KMS-11 (cell line): ENCODE measurements around the gene DYRK1A.

ENCODE experiments used
- H2AFZ ChIP-seq: fragments of 200-600 bp; sonication (generic); 2 replicates; pipeline ENCODE4 v1.6.1; 2016; ENCODE audit warnings: antibody characterized with exemption, mixed run types, low read depth
- H3K27ac ChIP-seq: fragments of 200-600 bp; sonication (generic); 2 replicates; pipeline ENCODE4 v1.6.1; 2016; ENCODE audit warnings: mild to moderate bottlenecking, mixed run types
- H3K27me3 ChIP-seq: fragments of 200-600 bp; sonication (generic); 2 replicates; pipeline ENCODE4 v1.6.1; 2017; ENCODE audit warnings: mild to moderate bottlenecking, low read depth, mixed run types, moderate library complexity; ENCODE audit not compliant: insufficient read depth
- H3K36me3 ChIP-seq: fragments of 200-600 bp; sonication (generic); 2 replicates; pipeline ENCODE4 v1.6.1; 2017; ENCODE audit warnings: mild to moderate bottlenecking, mixed run types; ENCODE audit not compliant: insufficient read depth
- H3K4me1 ChIP-seq: fragments of 200-600 bp; sonication (generic); 2 replicates; pipeline ENCODE4 v1.6.1; 2016; ENCODE audit warnings: mild to moderate bottlenecking, low read depth, mixed run types; ENCODE audit not compliant: poor library complexity, severe bottlenecking
- H3K4me2 ChIP-seq: fragments of 200-600 bp; sonication (generic); 2 replicates; pipeline ENCODE4 v1.7.0; 2016; ENCODE audit warnings: mild to moderate bottlenecking, mixed run types
- H3K4me3 ChIP-seq: fragments of 200-600 bp; sonication (generic); IDR thresholded peaks from 2 replicates; pipeline ENCODE4 v1.6.1; 2017; ENCODE audit warnings: low read depth, low read length, mixed read lengths; ENCODE audit not compliant: insufficient read depth
- H3K79me2 ChIP-seq: fragments of 200-600 bp; sonication (generic); 2 replicates; pipeline ENCODE4 v1.6.1; 2016; ENCODE audit warnings: low read depth, mixed run types; ENCODE audit not compliant: insufficient read depth
- H3K9ac ChIP-seq: fragments of 200-600 bp; sonication (generic); 2 replicates; pipeline ENCODE4 v1.6.1; 2016; ENCODE audit warnings: mild to moderate bottlenecking, mixed run types
- H4K20me1 ChIP-seq: fragments of 200-600 bp; sonication (generic); 2 replicates; pipeline ENCODE4 v1.6.1; 2016; ENCODE audit warnings: mild to moderate bottlenecking, mixed run types; ENCODE audit not compliant: insufficient read depth
- TF ChIP-seq, protein P1 (sequence below): fragments of 200-600 bp; sonication (generic); conservative IDR thresholded peaks from 2 replicates; pipeline ENCODE4 v1.6.1; 2017; ENCODE audit warnings: low read depth, mild to moderate bottlenecking, antibody characterized with exemption, low read length, moderate library complexity, mixed read lengths

The DYRK1A gene

GRCh38 chr21:37450445-37450941, 83.9 kb downstream of the DYRK1A start:
- Histone ChIP-seq H3K27me3 (no peaks in the 10 kb centered on the region), H3K4me1 (peaks cover 16% of the 10 kb centered on the region), H3K9ac (no peak overlapping the region), H3K79me2 (peaks cover 64% of the 10 kb centered on the region; the same call in 1 of the 2 replicates), H3K36me3 (no peaks in the 10 kb centered on the region), H3K27ac (no peak overlapping the region), H2AFZ (no peak overlapping the region), H4K20me1 (peaks cover 9% of the 10 kb centered on the region), H3K4me2 (no peak overlapping the region), H3K4me3 (no peak overlapping the region)
- TF ChIP-seq, protein P1, sequence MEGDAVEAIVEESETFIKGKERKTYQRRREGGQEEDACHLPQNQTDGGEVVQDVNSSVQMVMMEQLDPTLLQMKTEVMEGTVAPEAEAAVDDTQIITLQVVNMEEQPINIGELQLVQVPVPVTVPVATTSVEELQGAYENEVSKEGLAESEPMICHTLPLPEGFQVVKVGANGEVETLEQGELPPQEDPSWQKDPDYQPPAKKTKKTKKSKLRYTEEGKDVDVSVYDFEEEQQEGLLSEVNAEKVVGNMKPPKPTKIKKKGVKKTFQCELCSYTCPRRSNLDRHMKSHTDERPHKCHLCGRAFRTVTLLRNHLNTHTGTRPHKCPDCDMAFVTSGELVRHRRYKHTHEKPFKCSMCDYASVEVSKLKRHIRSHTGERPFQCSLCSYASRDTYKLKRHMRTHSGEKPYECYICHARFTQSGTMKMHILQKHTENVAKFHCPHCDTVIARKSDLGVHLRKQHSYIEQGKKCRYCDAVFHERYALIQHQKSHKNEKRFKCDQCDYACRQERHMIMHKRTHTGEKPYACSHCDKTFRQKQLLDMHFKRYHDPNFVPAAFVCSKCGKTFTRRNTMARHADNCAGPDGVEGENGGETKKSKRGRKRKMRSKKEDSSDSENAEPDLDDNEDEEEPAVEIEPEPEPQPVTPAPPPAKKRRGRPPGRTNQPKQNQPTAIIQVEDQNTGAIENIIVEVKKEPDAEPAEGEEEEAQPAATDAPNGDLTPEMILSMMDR, result no peak

DNA sequence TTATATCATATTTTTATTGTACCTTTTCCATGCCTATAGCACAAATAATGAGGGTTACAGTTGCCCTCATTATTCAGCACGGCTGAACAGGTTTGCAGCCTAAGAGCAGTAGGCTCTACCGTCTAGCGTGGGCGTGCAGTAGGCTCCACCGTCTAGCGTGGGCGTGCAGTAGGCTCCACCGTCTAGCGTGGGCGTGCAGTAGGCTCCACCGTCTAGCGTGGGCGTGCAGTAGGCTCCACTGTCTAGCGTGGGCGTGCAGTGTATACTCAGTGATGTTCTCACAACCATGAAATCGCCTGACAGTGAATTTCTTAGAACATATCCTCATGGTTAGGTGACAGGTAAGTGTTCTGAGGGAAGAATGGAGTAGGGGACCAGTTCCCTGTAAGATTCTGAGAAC, 84.9 kb downstream of the DYRK1A start:
- Histone ChIP-seq H3K4me1 (peaks cover 12% of the 10 kb centered on the region), H3K4me2 (no peak overlapping the region), H2AFZ (no peak overlapping the region), H3K4me3 (no peak overlapping the region), H3K27ac (no peak overlapping the region), H4K20me1 (peaks cover 3% of the 10 kb centered on the region), H3K36me3 (no peaks in the 10 kb centered on the region), H3K79me2 (peaks cover 62% of the 10 kb centered on the region; the same call in 1 of the 2 replicates), H3K9ac (no peak overlapping the region), H3K27me3 (no peaks in the 10 kb centered on the region)
- TF ChIP-seq, protein P1, result no peak

- no peak overlapping the region for H3K4me3 ChIP-seq
- peaks cover 66% of the 10 kb centered on the region; the same call in 1 of the 2 replicates for H3K79me2 ChIP-seq
- peaks cover 12% of the 10 kb centered on the region for H3K4me1 ChIP-seq
- TF ChIP-seq, protein P1, result no peak
- H4K20me1 ChIP-seq, result peaks cover 3% of the 10 kb centered on the region
- no peak overlapping the region for H3K27ac ChIP-seq
- no peak overlapping the region for H2AFZ ChIP-seq
- H3K9ac ChIP-seq, result no peak overlapping the region
- H3K4me2 ChIP-seq, result no peak overlapping the region
- H3K36me3 ChIP-seq, result no peaks in the 10 kb centered on the region
- H3K27me3 ChIP-seq, result no peaks in the 10 kb centered on the region
Observed at GRCh38 chr21:37452227-37452626, 85.7 kb downstream of the DYRK1A start.

DNA sequence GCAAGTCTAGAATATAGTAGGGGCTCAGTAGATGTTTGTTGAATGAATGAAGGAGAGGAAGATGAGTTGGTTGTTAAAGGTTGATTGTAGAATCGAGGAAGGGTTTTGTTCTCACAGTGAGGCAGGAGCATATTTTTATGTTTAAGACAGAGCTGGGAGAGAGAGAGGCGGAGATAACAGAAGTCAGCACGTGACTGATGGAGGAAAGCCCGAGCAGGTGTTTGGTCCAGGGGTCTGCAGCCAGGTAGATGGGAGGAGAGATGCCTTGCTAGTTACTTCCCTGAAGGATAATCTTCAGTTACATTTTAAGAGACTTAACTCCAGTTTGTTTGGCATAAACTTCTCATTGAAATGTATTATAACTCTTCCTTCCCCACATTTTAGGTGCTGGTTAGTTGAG, 86.8 kb downstream of the DYRK1A start:
- H4K20me1 ChIP-seq, result peaks cover 3% of the 10 kb centered on the region; the same call in 1 of the 2 replicates
- no peak overlapping the region for H3K4me3 ChIP-seq
- H3K36me3 ChIP-seq, result no peaks in the 10 kb centered on the region
- no peaks in the 10 kb centered on the region for H3K27me3 ChIP-seq
- H3K4me1 ChIP-seq, result peaks cover 12% of the 10 kb centered on the region
- H3K79me2 ChIP-seq, result peaks cover 64% of the 10 kb centered on the region; the same call in 1 of the 2 replicates
- TF ChIP-seq, protein P1, result no peak
- H2AFZ ChIP-seq, result no peak overlapping the region
- H3K27ac ChIP-seq, result no peak overlapping the region
- H3K4me2 ChIP-seq, result no peak overlapping the region
- H3K9ac ChIP-seq, result no peak overlapping the region
